Cardiac muscle cell (in vitro differentiated cells and primary cell): Measurements from ENCODE around the gene MMP23B. TPM values are rescaled to one million over a fixed set of nuclear protein-coding genes. Genes with fewer than 3 reads are reported as not detected.
A peak's percentile ranks its signal among the peaks of the same experiment; 100 is the strongest.

ENCODE experiments used
- DNase-seq, 2 donors: peaks; one replicate each; pipeline versions ENCODE4 v3.0.0 to v3.0.0-alpha.2; 2010 to 2017; ENCODE audit warnings: low read depth in 1 of 2, low spot score in 1 of 2
- H3K27ac ChIP-seq: fragments of 200-600 bp; sonication (generic); 2 replicates; pipeline ENCODE4 v1.5.1; 2016
- H3K27me3 ChIP-seq: fragments of 200-600 bp; sonication (generic); 2 replicates; pipeline ENCODE4 v1.6.0; 2016; ENCODE audit warnings: control low read depth
- H3K36me3 ChIP-seq: fragments of 200-600 bp; sonication (generic); 2 replicates; pipeline ENCODE4 v1.5.1; 2016; ENCODE audit warnings: control low read depth
- H3K4me1 ChIP-seq: fragments of 200-600 bp; sonication (generic); 2 replicates; pipeline ENCODE4 v1.8.1; 2017; ENCODE audit warnings: low read depth, mild to moderate bottlenecking, mixed run types
- H3K4me3 ChIP-seq: fragments of 200-600 bp; sonication (generic); 2 replicates; pipeline ENCODE4 v1.5.1; 2016; ENCODE audit warnings: mild to moderate bottlenecking
- H3K9me3 ChIP-seq: fragments of 200-600 bp; sonication (generic); 2 replicates; pipeline ENCODE4 v1.5.1; 2017; ENCODE audit warnings: low read depth, mild to moderate bottlenecking, control low read depth
- polyA plus RNA-seq: library from polyadenylated mRNA; unstranded; fragments of >200 nt; fragmentation: Nextera tagmentation; extraction: Ambion mirVana; gene quantifications from 2 replicates; pipeline ENCODE4 v1.2.1, GENCODE V29; 2016
- total RNA-seq: library from RNA; depleted of rRNA; stranded (reverse); fragments of >200 nt; gene quantifications from 2 replicates; pipeline ENCODE4 v1.2.3, GENCODE V29; 2016
- TF ChIP-seq, protein P1 (sequence below): IDR thresholded peaks from 2 replicates; pipeline ENCODE4 v1.5.1; 2012; ENCODE audit warnings: low read depth, mild to moderate bottlenecking, low read length

MMP23B gene
- total and polyA plus RNA-seq, 2 experiments from 2014 or later: 14.1 to 23.6 TPM

DNA sequence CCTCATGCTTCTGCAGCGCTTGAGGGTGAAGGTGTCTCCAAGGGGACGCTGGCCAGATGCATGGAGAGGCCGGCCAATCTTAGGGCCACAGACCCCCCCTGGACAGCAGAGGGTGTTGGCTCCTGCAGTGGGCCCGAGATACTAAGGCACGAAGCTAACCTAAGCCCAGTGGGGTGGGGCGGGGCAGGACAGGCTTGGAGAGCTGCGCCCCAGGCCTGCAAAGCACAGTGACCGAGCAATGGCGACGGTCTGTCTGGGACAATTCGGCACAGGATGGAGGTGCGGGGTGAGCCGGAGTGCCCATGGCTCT lies 33.3 kb upstream of the MMP23B start:
- no peak overlapping the region for H3K4me3 ChIP-seq
- no peak for DNase-seq
- H3K27me3 ChIP-seq: peaks cover 48% of the 10 kb centered on the region
- TF ChIP-seq, protein P1, sequence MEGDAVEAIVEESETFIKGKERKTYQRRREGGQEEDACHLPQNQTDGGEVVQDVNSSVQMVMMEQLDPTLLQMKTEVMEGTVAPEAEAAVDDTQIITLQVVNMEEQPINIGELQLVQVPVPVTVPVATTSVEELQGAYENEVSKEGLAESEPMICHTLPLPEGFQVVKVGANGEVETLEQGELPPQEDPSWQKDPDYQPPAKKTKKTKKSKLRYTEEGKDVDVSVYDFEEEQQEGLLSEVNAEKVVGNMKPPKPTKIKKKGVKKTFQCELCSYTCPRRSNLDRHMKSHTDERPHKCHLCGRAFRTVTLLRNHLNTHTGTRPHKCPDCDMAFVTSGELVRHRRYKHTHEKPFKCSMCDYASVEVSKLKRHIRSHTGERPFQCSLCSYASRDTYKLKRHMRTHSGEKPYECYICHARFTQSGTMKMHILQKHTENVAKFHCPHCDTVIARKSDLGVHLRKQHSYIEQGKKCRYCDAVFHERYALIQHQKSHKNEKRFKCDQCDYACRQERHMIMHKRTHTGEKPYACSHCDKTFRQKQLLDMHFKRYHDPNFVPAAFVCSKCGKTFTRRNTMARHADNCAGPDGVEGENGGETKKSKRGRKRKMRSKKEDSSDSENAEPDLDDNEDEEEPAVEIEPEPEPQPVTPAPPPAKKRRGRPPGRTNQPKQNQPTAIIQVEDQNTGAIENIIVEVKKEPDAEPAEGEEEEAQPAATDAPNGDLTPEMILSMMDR: no peak
- H3K27ac ChIP-seq: no peak overlapping the region
- peaks cover 14% of the 10 kb centered on the region for H3K4me1 ChIP-seq
- H3K9me3 ChIP-seq: no peaks in the 10 kb centered on the region
- H3K36me3 ChIP-seq: no peaks in the 10 kb centered on the region

DNA sequence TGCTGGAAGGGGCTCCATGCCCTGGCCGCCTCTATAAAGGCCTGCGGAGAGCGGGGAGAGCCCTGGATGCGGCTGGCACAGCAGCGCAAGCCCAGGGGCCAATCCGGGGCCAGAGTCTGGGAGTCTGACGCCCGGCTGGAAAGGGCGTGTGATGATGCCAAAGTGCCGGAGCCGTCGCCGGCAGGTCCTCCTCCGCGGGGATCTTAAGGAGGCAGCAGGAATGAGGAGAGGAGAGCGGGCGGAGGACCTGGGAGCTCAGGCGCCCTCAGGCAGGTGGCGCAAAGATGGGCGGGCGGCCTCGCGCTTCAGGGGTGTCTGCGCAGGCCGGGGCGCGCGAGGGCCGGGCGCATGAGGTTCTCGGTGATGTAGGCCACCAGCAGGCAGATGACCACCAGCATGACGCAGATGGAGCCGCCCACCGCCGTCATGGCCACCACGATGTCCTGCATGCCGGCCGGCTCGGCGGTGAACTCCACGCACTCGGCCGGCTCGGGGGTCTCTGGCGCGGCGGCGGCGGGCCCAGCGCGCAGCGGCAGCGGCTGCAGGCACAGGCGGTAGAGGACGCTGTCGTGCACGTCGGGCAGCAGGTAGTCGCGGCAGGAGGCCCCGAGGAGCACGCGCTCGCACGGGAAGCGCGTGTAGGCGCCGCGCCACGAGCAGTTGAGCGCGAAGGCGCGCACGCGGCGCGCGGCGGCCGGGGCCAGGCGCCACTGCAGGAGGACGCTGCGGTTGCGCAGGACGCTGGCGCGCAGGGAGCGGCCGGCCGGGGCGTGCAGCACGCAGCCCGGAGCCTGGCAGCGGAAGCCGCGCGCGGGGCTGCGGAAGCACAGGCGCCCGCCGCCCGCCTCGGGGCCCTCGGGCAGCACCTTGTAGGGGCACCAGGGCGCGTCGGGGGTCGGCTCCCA lies 32.7 kb upstream of the MMP23B start:
- Histone ChIP-seq H3K4me3 (peak overlapping the region; percentile 12), H3K27me3 (peaks cover 52% of the 10 kb centered on the region)
- DNase-seq: peak; percentile 46 to 66

DNA sequence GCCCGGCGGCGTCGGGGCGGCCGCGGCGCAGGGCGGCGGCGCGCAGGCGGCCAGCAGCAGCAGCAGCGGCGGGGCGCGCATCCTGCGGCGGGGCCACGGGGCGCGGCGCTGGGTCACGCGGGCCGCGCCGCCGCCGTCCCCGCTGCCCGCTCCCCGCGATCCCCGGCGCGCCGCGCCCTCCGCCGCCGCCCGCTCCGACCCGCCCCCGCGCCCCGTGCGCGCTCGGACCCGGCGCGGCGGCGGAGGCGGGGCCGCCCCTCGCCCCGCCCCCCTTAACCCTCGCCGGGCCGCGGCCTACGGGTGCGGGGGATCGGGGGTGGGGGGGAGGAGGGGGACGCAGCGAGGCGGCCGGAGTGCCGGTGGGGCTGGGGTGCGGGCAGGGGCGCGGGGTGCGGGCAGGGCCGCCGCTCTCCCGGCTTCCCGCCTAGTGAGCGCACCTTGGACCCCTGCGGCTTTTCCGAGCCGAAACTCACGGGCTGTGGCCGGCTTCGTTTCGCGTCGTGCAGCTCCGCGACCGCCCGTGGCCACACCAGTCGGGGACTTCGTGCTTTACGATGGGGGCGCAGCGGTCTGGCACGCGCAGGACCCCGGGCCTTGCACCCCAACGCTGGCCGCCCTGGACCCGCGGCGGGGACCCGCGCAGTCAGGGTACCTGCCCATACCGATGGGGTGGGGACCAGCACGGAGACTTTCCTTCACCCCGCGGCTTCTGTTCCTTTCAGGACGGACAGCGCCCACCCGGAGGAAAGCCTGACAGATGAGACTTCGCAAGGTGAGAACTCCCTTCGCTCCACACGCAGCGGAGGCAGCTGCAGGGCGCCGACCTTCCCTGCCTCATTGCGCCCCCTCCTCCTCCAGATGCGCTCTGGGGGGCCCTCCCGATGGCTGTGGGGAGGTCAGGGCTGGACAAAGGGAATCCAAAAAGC lies 31.8 kb upstream of the MMP23B start, which contains the start of gene FNDC10:
Gene FNDC10 (minus strand): TSS at position 201 of the 926 bp plus-strand sequence. CDS start 120 bp downstream, at position 81.
- TF ChIP-seq, protein P1: no peak
- Histone ChIP-seq H3K27me3 (peaks cover 61% of the 10 kb centered on the region), H3K4me3 (peak within 1 kb of the TSS; percentile 47), H3K4me1 (peaks cover 14% of the 10 kb centered on the region), H3K36me3 (no peaks in the 10 kb centered on the region), H3K27ac (no peak within 1 kb of the TSS), H3K9me3 (no peaks in the 10 kb centered on the region)
- DNase-seq: peak in 1 of 2 donors; percentile 59

More for the DNA sequence above, 32.7 kb upstream of the MMP23B start:
- TF ChIP-seq, protein P1: no peak
- peaks cover 14% of the 10 kb centered on the region for H3K4me1 ChIP-seq
- no peaks in the 10 kb centered on the region for H3K36me3 ChIP-seq
- H3K9me3 ChIP-seq: no peaks in the 10 kb centered on the region
- no peak overlapping the region for H3K27ac ChIP-seq

GRCh38 chr1:1600861-1601563 lies 31.0 kb upstream of the MMP23B start:
- Histone ChIP-seq H3K27me3 (peaks cover 62% of the 10 kb centered on the region), H3K36me3 (no peaks in the 10 kb centered on the region), H3K9me3 (no peaks in the 10 kb centered on the region), H3K4me1 (peaks cover 14% of the 10 kb centered on the region), H3K27ac (no peak overlapping the region), H3K4me3 (peak overlapping the region; percentile 47)
- TF ChIP-seq, protein P1: no peak
- DNase-seq: no peak
